KMS-11 (cell line): Measurements from ENCODE around the gene CFDP1.

Experiments used
- H2AFZ ChIP-seq: fragments of 200-600 bp; sonication (generic); 2 replicates; pipeline ENCODE4 v1.6.1; 2016; ENCODE audit warnings: antibody characterized with exemption, mixed run types, low read depth
- H3K27ac ChIP-seq: fragments of 200-600 bp; sonication (generic); 2 replicates; pipeline ENCODE4 v1.6.1; 2016; ENCODE audit warnings: mild to moderate bottlenecking, mixed run types
- H3K27me3 ChIP-seq: fragments of 200-600 bp; sonication (generic); 2 replicates; pipeline ENCODE4 v1.6.1; 2017; ENCODE audit warnings: mild to moderate bottlenecking, low read depth, mixed run types, moderate library complexity; ENCODE audit not compliant: insufficient read depth
- H3K36me3 ChIP-seq: fragments of 200-600 bp; sonication (generic); 2 replicates; pipeline ENCODE4 v1.6.1; 2017; ENCODE audit warnings: mild to moderate bottlenecking, mixed run types; ENCODE audit not compliant: insufficient read depth
- H3K4me1 ChIP-seq: fragments of 200-600 bp; sonication (generic); 2 replicates; pipeline ENCODE4 v1.6.1; 2016; ENCODE audit warnings: mild to moderate bottlenecking, low read depth, mixed run types; ENCODE audit not compliant: poor library complexity, severe bottlenecking
- H3K4me2 ChIP-seq: fragments of 200-600 bp; sonication (generic); 2 replicates; pipeline ENCODE4 v1.7.0; 2016; ENCODE audit warnings: mild to moderate bottlenecking, mixed run types
- H3K4me3 ChIP-seq: fragments of 200-600 bp; sonication (generic); IDR thresholded peaks from 2 replicates; pipeline ENCODE4 v1.6.1; 2017; ENCODE audit warnings: low read depth, low read length, mixed read lengths; ENCODE audit not compliant: insufficient read depth
- H3K79me2 ChIP-seq: fragments of 200-600 bp; sonication (generic); 2 replicates; pipeline ENCODE4 v1.6.1; 2016; ENCODE audit warnings: low read depth, mixed run types; ENCODE audit not compliant: insufficient read depth
- H3K9ac ChIP-seq: fragments of 200-600 bp; sonication (generic); 2 replicates; pipeline ENCODE4 v1.6.1; 2016; ENCODE audit warnings: mild to moderate bottlenecking, mixed run types
- H4K20me1 ChIP-seq: fragments of 200-600 bp; sonication (generic); 2 replicates; pipeline ENCODE4 v1.6.1; 2016; ENCODE audit warnings: mild to moderate bottlenecking, mixed run types; ENCODE audit not compliant: insufficient read depth
- CTCF ChIP-seq: fragments of 200-600 bp; sonication (generic); conservative IDR thresholded peaks from 2 replicates; pipeline ENCODE4 v1.6.1; 2017; ENCODE audit warnings: low read depth, mild to moderate bottlenecking, antibody characterized with exemption, low read length, moderate library complexity, mixed read lengths

The CFDP1 gene

DNA sequence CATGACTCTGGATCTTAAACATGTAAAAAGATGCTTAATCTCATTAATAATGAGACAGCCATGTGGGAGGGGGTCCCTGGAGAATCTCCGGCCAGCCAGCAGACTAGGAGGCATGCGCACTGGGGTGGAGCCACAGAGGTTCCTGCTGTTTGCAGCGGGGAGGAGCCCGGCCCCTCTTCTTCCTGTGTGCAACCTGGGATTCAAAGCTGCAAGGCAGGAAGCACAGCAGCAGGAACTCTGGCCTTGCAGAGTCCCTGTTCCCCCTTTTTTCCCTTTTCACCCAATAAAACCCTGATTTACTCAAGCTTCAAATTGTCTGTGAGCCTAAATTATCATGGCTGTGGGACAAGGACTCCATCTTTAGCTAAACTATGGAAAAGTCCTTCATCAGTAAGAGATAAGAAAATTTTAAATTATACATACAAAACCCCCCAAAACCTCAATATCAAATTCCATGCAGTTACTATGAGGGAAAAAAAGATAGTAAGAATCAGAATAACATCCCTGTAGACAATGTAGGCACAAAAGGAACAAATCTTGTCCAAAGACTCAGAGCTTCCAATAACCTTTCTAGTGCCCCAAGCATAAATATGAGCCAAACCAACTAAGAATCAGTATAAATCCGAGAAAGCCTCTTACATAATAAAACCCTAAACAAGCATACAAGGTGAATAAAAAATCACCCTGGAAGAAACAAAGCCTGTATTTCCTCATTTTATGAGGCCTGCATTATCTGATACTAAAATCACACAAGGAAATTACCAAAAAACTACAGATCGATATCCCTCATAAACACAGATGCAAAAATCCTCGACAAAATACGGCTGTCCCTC, 12.1 kb downstream of the CFDP1 start:
- H3K36me3 ChIP-seq, result no peaks in the 10 kb centered on the region
- no peaks in the 10 kb centered on the region for H3K4me1 ChIP-seq
- no peak overlapping the region for H3K4me2 ChIP-seq
- no peak overlapping the region for H2AFZ ChIP-seq
- H3K27ac ChIP-seq, result no peak overlapping the region
- TF ChIP-seq CTCF, result no peak
- H3K27me3 ChIP-seq, result no peaks in the 10 kb centered on the region
- no peak overlapping the region for H3K9ac ChIP-seq
- H3K79me2 ChIP-seq, result peaks cover 31% of the 10 kb centered on the region; the same call in 1 of the 2 replicates
- no peak overlapping the region for H3K4me3 ChIP-seq
- H4K20me1 ChIP-seq, result no peaks in the 10 kb centered on the region

DNA sequence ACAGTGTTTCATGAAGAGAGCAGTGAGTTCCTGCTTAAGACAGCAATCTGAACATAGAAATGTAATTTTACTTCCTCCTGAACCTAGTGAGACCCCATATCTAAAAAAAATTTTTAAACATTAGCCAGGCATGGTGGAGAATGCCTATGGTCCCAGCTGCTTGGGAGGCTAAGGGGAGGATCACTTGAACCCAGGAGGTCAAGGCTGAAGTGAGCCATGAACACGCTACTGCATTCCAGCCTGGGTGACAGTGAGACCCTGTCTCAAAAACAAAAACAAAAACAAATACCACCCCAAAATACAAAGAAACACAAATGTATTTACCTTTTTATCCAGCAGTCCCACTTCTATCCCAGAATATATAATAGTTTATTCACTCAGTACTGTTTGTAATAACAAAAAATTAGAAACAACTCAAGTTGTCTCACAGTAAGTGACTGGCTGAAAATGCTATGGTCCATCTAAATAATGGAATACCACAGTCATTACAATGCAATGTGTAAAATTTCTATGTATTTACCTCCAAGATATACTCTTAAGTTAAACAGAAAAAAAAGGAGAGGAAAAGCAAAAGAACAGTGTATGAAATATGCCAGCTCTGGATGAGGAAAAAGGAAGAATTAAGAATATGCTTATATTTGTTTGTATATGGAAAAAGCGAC, 16.3 kb downstream of the CFDP1 start:
- H3K4me2 ChIP-seq, result no peak overlapping the region
- H3K4me1 ChIP-seq, result no peaks in the 10 kb centered on the region
- no peaks in the 10 kb centered on the region for H3K36me3 ChIP-seq
- no peak overlapping the region for H3K4me3 ChIP-seq
- no peak overlapping the region for H3K27ac ChIP-seq
- H2AFZ ChIP-seq, result no peak overlapping the region
- no peaks in the 10 kb centered on the region for H4K20me1 ChIP-seq
- H3K9ac ChIP-seq, result no peak overlapping the region
- TF ChIP-seq CTCF, result no peak
- H3K27me3 ChIP-seq, result no peaks in the 10 kb centered on the region
- H3K79me2 ChIP-seq, result peaks cover 11% of the 10 kb centered on the region; the same call in 1 of the 2 replicates

- TF ChIP-seq CTCF, result no peak
- no peaks in the 10 kb centered on the region for H4K20me1 ChIP-seq
- no peak overlapping the region for H2AFZ ChIP-seq
- no peak overlapping the region for H3K4me2 ChIP-seq
- H3K4me1 ChIP-seq, result no peaks in the 10 kb centered on the region
- H3K9ac ChIP-seq, result no peak overlapping the region
- no peak overlapping the region for H3K4me3 ChIP-seq
- peaks cover 3% of the 10 kb centered on the region; the same call in 1 of the 2 replicates for H3K79me2 ChIP-seq
- no peak overlapping the region for H3K27ac ChIP-seq
- H3K36me3 ChIP-seq, result no peaks in the 10 kb centered on the region; the same call in 1 of the 2 replicates
- no peaks in the 10 kb centered on the region for H3K27me3 ChIP-seq
These were observed 18.0 kb downstream of the CFDP1 start for GRCh38 chr16:75415169-75415905.

- Histone ChIP-seq H3K9ac (no peak overlapping the region), H4K20me1 (no peaks in the 10 kb centered on the region)
These were observed 19.4 kb downstream of the CFDP1 start for GRCh38 chr16:75413951-75414350.

More at GRCh38 chr16:75413951-75414350, 19.4 kb downstream of the CFDP1 start:
- Histone ChIP-seq H3K36me3 (no peaks in the 10 kb centered on the region; the same call in 1 of the 2 replicates), H3K27me3 (no peaks in the 10 kb centered on the region), H2AFZ (no peak overlapping the region), H3K4me1 (no peaks in the 10 kb centered on the region), H3K4me3 (no peak overlapping the region), H3K4me2 (no peak overlapping the region), H3K27ac (no peak overlapping the region), H3K79me2 (no peaks in the 10 kb centered on the region; the same call in 1 of the 2 replicates)
- no peak for TF ChIP-seq CTCF
